Measurements from ENCODE around the gene C5orf24.

DNA sequence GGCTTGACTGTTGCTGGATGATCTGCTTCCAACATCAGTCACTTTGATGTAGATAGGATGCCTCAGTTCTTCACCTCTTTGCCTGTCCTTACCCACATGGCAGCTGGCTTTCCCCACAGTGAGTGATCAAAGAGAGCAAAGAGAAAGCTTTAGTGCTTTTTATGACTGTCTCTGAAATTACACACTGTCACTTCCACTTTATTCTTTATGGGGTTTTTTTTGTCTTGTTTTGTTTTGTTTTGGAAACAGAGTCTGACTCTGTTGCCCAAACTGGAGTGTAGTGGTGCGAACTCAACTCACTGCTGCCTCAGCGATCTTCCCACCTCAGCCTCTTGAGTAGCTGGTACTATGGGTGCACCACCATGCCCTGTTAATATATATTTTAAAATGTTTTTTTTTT is 32.4 kb upstream of the C5orf24 start:
- TF ChIP-seq, protein P1, sequence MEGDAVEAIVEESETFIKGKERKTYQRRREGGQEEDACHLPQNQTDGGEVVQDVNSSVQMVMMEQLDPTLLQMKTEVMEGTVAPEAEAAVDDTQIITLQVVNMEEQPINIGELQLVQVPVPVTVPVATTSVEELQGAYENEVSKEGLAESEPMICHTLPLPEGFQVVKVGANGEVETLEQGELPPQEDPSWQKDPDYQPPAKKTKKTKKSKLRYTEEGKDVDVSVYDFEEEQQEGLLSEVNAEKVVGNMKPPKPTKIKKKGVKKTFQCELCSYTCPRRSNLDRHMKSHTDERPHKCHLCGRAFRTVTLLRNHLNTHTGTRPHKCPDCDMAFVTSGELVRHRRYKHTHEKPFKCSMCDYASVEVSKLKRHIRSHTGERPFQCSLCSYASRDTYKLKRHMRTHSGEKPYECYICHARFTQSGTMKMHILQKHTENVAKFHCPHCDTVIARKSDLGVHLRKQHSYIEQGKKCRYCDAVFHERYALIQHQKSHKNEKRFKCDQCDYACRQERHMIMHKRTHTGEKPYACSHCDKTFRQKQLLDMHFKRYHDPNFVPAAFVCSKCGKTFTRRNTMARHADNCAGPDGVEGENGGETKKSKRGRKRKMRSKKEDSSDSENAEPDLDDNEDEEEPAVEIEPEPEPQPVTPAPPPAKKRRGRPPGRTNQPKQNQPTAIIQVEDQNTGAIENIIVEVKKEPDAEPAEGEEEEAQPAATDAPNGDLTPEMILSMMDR (IDR thresholded peaks at IDR 0.05), result no peak
- TF ChIP-seq POLR2A (IDR thresholded peaks at IDR 0.05), result no peak

All from Peyer's patch (tissue), 4 donors.